ENCODE results near the gene SPRYD3. TPM values are rescaled to one million over a fixed set of nuclear protein-coding genes. Genes with fewer than 3 reads are reported as not detected.

The SPRYD3 gene
- total and polyA plus RNA-seq, 4 donors = 34.1 to 76.2 (median 54.3) TPM

GRCh38 chr12:53052419-53053217 lies 26.6 kb downstream of the SPRYD3 start:
- 30% methylated on average over 5 of the region's 11 CpGs for WGBS (ENCODE audit: insufficient coverage)
- H3K27ac ChIP-seq (ENCODE audit: low read depth, low read length) = peak overlapping the region; percentile 96
- H3K4me1 ChIP-seq (ENCODE audit: control insufficient read depth, insufficient read depth, low read length) = peaks cover 80% of the 10 kb centered on the region
- peak in 3 of 6 donors; percentile 76 to 95 (median 83) for DNase-seq (ENCODE audit: low read depth in 4 of 6, low spot score in 6 of 6)
- no peaks in the 10 kb centered on the region for H3K27me3 ChIP-seq (ENCODE audit: control insufficient read depth, insufficient read depth, low read length)
- peak overlapping the region; percentile 4 for H3K4me3 ChIP-seq (ENCODE audit: low read depth, low read length)
- H3K9me3 ChIP-seq (ENCODE audit: control insufficient read depth, insufficient read depth, low read length) = no peaks in the 10 kb centered on the region
- peaks cover 32% of the 10 kb centered on the region for H3K36me3 ChIP-seq (ENCODE audit: control insufficient read depth, insufficient read depth, low read length)

DNA sequence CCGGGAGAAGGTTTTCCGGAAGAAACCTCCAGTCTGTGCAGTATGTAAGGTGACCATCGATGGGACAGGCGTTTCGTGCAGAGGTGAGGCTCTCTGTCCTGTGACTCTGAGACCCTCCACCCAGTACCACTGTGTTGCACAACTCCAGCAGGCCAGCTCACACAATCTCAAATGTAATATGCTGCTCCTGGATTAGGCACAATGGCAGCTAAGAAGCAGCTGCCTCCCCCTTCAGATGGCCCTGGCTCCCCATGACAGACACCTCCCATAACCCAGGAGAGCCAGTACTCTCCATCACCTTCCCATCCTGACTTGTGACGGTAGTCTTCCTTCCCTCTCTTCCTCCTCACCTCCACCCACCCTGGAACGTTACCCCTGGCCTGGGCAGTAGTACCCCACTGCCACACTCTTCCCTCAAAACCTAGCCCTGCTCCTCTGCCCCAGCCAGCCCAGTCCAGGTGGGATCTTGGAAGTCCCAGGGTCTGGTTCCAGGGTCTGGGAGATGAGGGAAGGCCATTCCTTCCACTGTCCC lies 27.2 kb downstream of the SPRYD3 start:
- H3K4me1 ChIP-seq (ENCODE audit: control insufficient read depth, insufficient read depth, low read length) = peaks cover 82% of the 10 kb centered on the region
- WGBS (ENCODE audit: insufficient coverage) = 82% methylated on average over 5 of the region's 7 CpGs
- H3K9me3 ChIP-seq (ENCODE audit: control insufficient read depth, insufficient read depth, low read length) = no peaks in the 10 kb centered on the region
- no peak for DNase-seq (ENCODE audit: low read depth in 4 of 6, low spot score in 6 of 6)
- H3K4me3 ChIP-seq (ENCODE audit: low read depth, low read length) = peak overlapping the region; percentile 51
- H3K36me3 ChIP-seq (ENCODE audit: control insufficient read depth, insufficient read depth, low read length) = peaks cover 32% of the 10 kb centered on the region
- H3K27ac ChIP-seq (ENCODE audit: low read depth, low read length) = peak overlapping the region; percentile 96
- no peaks in the 10 kb centered on the region for H3K27me3 ChIP-seq (ENCODE audit: control insufficient read depth, insufficient read depth, low read length)

GRCh38 chr12:53051058-53051880 lies 27.9 kb downstream of the SPRYD3 start:
- H3K36me3 ChIP-seq (ENCODE audit: control insufficient read depth, insufficient read depth, low read length) = peaks cover 32% of the 10 kb centered on the region
- WGBS (ENCODE audit: insufficient coverage) = 40% methylated on average over 8 of the region's 11 CpGs
- DNase-seq (ENCODE audit: low read depth in 4 of 6, low spot score in 6 of 6) = peak in 2 of 6 donors; percentile 37 to 79
- peak overlapping the region; percentile 51 for H3K4me3 ChIP-seq (ENCODE audit: low read depth, low read length)
- no peaks in the 10 kb centered on the region for H3K9me3 ChIP-seq (ENCODE audit: control insufficient read depth, insufficient read depth, low read length)
- H3K27ac ChIP-seq (ENCODE audit: low read depth, low read length) = peak overlapping the region; percentile 96
- H3K27me3 ChIP-seq (ENCODE audit: control insufficient read depth, insufficient read depth, low read length) = no peaks in the 10 kb centered on the region
- peaks cover 87% of the 10 kb centered on the region for H3K4me1 ChIP-seq (ENCODE audit: control insufficient read depth, insufficient read depth, low read length)

DNA sequence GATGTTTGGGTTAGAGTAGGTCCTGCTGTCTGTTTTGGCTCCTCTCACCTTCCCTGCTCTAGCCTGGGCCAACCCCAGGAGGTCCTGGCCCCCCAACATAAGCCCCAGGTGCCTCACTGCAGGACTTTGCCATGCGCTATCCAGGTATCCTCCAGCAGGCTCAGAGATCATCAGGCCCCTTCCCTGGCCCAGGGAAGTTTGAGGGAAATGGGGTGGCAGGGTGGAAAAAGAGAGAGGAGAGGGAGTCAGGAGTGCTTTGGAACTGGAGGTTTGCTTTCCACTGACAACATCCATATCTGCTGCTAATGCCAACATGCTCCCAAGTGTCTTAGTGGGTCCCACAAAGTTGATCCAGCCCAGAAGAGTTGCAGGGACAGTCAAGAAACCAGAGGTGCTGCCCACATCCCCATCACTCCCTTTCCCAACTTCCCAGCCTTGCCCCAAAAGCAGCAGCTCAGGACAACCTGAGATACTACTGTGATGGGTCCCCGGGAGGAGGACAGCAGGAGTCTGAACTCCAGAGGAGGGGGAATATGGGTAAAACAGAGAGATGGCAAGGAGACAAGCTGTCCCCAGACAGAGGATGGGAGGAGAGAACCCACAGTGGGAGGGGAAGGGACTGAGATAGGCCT lies 28.6 kb downstream of the SPRYD3 start:
- Histone ChIP-seq H3K27me3 (ENCODE audit: control insufficient read depth, insufficient read depth, low read length) (no peaks in the 10 kb centered on the region), H3K9me3 (ENCODE audit: control insufficient read depth, insufficient read depth, low read length) (no peaks in the 10 kb centered on the region), H3K27ac (ENCODE audit: low read depth, low read length) (peak overlapping the region; percentile 96), H3K4me1 (ENCODE audit: control insufficient read depth, insufficient read depth, low read length) (peaks cover 93% of the 10 kb centered on the region), H3K4me3 (ENCODE audit: low read depth, low read length) (peak overlapping the region; percentile 51), H3K36me3 (ENCODE audit: control insufficient read depth, insufficient read depth, low read length) (peaks cover 30% of the 10 kb centered on the region)
- whole genome bisulfite sequencing (ENCODE audit: insufficient coverage) = 100% methylated on average over 1 of the region's 2 CpGs
- peak in 1 of 6 donors; percentile 17 for DNase-seq (ENCODE audit: low read depth in 4 of 6, low spot score in 6 of 6)

DNA sequence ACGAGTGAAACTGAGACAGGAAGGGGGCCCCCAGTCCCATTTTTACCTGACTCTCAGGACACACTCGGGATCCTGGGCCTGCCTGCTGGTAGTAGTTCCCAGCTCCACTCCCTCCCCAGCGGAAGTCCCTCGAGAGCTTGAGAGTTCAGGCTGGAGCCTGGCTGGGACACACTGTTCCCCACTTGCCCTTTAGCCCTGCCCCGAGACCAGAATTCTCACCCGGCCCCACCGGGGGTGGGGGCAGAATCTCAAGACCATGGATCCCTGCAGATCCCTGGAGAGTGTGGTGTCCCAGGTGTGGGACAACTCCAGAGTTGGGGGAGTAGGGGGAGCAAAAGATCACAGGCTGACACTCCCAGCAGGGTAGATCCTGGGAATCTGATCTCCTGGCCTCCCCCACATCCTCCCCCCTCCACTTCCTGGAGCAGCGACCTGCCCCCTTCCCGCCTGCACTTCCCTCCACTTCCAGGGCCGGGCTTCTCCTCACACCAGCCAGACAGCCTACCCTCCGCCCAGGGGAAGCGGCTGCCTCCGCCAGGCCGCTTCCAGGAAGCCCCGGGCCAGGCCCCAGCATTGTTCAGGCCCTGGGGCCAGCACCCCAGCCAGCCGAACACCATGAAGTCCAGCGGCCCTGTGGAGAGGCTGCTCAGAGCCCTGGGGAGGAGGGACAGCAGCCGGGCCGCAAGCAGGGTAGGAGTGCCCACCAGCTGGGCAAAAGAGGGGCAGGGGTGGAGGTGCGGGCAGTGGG lies 29.4 kb downstream of the SPRYD3 start, which contains the start of gene TNS2:
TSS of gene TNS2 (plus strand) at position 495 of the 748 bp plus-strand sequence. CDS start at position 616, 121 bp downstream.
- Histone ChIP-seq H3K27me3 (ENCODE audit: control insufficient read depth, insufficient read depth, low read length) (no peaks in the 10 kb centered on the region), H3K36me3 (ENCODE audit: control insufficient read depth, insufficient read depth, low read length) (peaks cover 26% of the 10 kb centered on the region), H3K4me3 (ENCODE audit: low read depth, low read length) (peak within 1 kb of the TSS; percentile 51), H3K4me1 (ENCODE audit: control insufficient read depth, insufficient read depth, low read length) (peaks cover 93% of the 10 kb centered on the region), H3K9me3 (ENCODE audit: control insufficient read depth, insufficient read depth, low read length) (no peaks in the 10 kb centered on the region), H3K27ac (ENCODE audit: low read depth, low read length) (peak within 1 kb of the TSS; percentile 96)
- 33% methylated on average over 15 of the region's 20 CpGs for WGBS (ENCODE audit: insufficient coverage)
- peak in 1 of 6 donors; percentile 64 for DNase-seq (ENCODE audit: low read depth in 4 of 6, low spot score in 6 of 6)

DNA sequence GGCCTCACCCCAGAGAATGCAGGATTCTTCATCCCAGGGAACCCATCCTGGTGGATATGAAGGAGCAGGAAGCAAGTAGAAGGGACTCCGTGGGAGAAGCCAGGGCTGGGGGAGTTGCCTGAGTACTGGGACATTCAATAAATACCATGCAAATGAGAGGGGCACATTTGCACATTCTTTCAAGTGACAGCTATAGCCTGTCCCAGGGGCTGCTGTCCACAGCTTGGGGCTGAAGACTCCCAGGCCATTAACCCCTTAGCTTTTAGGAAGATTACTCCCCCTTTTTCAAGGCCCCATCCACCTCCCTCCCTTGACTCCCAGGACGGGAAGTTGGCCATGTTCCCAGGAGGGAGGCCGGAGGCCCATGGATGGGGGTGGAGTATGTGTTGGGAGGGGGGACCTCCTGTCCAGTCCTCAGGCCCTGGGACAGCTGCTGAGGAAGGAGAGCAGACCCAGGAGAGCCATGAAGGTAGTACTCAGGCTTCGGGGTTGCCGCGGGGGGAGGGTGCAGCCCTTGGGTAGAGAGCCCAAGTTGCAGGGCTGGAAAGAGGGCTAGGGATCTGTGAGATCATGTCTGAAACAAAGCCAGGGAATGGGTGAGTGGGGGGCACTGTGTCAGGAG lies 30.3 kb downstream of the SPRYD3 start:
- WGBS (ENCODE audit: insufficient coverage) = 6% methylated on average over 5 of the region's 6 CpGs
- peak overlapping the region; percentile 51 for H3K4me3 ChIP-seq (ENCODE audit: low read depth, low read length)

GRCh38 chr12:53048033-53048779 lies 31.0 kb downstream of the SPRYD3 start:
- H3K27ac ChIP-seq (ENCODE audit: low read depth, low read length) = peak overlapping the region; percentile 96
- peak in 2 of 6 donors; percentile 74 to 85 for DNase-seq (ENCODE audit: low read depth in 4 of 6, low spot score in 6 of 6)

More for the DNA sequence above, 30.3 kb downstream of the SPRYD3 start:
- no peaks in the 10 kb centered on the region for H3K27me3 ChIP-seq (ENCODE audit: control insufficient read depth, insufficient read depth, low read length)
- H3K4me1 ChIP-seq (ENCODE audit: control insufficient read depth, insufficient read depth, low read length) = peaks cover 94% of the 10 kb centered on the region
- H3K36me3 ChIP-seq (ENCODE audit: control insufficient read depth, insufficient read depth, low read length) = peaks cover 24% of the 10 kb centered on the region
- peak overlapping the region; percentile 96 for H3K27ac ChIP-seq (ENCODE audit: low read depth, low read length)
- no peaks in the 10 kb centered on the region for H3K9me3 ChIP-seq (ENCODE audit: control insufficient read depth, insufficient read depth, low read length)
- DNase-seq (ENCODE audit: low read depth in 4 of 6, low spot score in 6 of 6) = peak in 2 of 6 donors; percentile 58 to 78

More at GRCh38 chr12:53048033-53048779, 31.0 kb downstream of the SPRYD3 start:
- peak overlapping the region; percentile 40 for H3K4me3 ChIP-seq (ENCODE audit: low read depth, low read length)
- peaks cover 91% of the 10 kb centered on the region for H3K4me1 ChIP-seq (ENCODE audit: control insufficient read depth, insufficient read depth, low read length)
- WGBS (ENCODE audit: insufficient coverage) = 12% methylated on average over 8 of the region's 10 CpGs
- no peaks in the 10 kb centered on the region for H3K27me3 ChIP-seq (ENCODE audit: control insufficient read depth, insufficient read depth, low read length)
- no peaks in the 10 kb centered on the region for H3K9me3 ChIP-seq (ENCODE audit: control insufficient read depth, insufficient read depth, low read length)
- H3K36me3 ChIP-seq (ENCODE audit: control insufficient read depth, insufficient read depth, low read length) = peaks cover 27% of the 10 kb centered on the region

Measured in spinal cord (tissue), 10 donors.